Uterus (tissue), 2 donors: Measurements from ENCODE around the gene MYCBPAP.

Experiments
- POLR2A ChIP-seq, 2 donors: fragments of 450-650 bp; IDR thresholded peaks; one replicate each; pipeline ENCODE4 v1.6.1; 2016; ENCODE audit warnings: antibody characterized with exemption in 2 of 2, mild to moderate bottlenecking in 1 of 2, moderate library complexity in 1 of 2
- TF ChIP-seq, protein P1 (sequence below), 4 experiments: fragments of 200-600 bp in 2 of 4; fragments of 450-650 bp in 2 of 4; sonication (generic) in 2 of 4; IDR thresholded peaks; one replicate each; pipeline ENCODE4 v1.5.1; 2016 to 2019; ENCODE audit warnings: antibody characterized with exemption in 4 of 4, mild to moderate bottlenecking in 2 of 4, moderate library complexity in 1 of 4

DNA sequence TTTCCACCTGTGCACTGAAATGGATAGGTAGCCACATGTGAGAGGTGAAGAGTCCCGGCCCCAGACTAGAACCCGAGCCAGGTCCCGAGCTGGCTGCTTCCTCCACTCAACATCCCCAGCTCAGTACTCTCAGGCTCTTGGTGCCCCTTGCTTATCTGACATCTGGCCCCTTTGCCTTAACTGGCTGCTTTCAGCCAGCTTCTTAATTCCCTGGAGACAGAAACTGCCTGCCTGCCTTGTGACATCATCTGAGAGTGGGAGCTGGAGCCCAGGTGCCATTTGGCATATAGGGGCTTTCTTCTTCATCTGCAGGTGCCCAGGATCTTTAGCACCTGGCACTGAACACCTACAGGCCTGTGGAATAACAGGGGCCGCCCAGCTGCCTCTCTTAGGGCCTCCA is 48.5 kb upstream of the MYCBPAP start:
- TF ChIP-seq, protein P1, sequence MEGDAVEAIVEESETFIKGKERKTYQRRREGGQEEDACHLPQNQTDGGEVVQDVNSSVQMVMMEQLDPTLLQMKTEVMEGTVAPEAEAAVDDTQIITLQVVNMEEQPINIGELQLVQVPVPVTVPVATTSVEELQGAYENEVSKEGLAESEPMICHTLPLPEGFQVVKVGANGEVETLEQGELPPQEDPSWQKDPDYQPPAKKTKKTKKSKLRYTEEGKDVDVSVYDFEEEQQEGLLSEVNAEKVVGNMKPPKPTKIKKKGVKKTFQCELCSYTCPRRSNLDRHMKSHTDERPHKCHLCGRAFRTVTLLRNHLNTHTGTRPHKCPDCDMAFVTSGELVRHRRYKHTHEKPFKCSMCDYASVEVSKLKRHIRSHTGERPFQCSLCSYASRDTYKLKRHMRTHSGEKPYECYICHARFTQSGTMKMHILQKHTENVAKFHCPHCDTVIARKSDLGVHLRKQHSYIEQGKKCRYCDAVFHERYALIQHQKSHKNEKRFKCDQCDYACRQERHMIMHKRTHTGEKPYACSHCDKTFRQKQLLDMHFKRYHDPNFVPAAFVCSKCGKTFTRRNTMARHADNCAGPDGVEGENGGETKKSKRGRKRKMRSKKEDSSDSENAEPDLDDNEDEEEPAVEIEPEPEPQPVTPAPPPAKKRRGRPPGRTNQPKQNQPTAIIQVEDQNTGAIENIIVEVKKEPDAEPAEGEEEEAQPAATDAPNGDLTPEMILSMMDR (IDR thresholded peaks at IDR 0.05), result no peak
- TF ChIP-seq POLR2A (IDR thresholded peaks at IDR 0.05), result no peak
